H1 (cell line): ENCODE results near the gene MUSTN1. TPM values are rescaled to one million over a fixed set of nuclear protein-coding genes. Genes with fewer than 3 reads are reported as not detected.

ENCODE experiments used
- E2F6 ChIP-seq: IDR thresholded peaks from 2 replicates; pipeline ENCODE4 v1.6.1; 2012; ENCODE audit warnings: inconsistent platforms
- PHF8 ChIP-seq: fragments of 200-600 bp; sonication (generic); conservative IDR thresholded peaks from 2 replicates; pipeline ENCODE4 v1.7.1; 2012; ENCODE audit warnings: low read depth, mild to moderate bottlenecking, inconsistent platforms, low read length, moderate library complexity
- RXRA ChIP-seq: IDR thresholded peaks from 2 replicates; pipeline ENCODE4 v1.6.1; 2011; ENCODE audit warnings: low read depth, mild to moderate bottlenecking, low read length, moderate library complexity; ENCODE audit not compliant: insufficient read depth
- SIRT6 ChIP-seq: IDR thresholded peaks from one replicate; pipeline ENCODE4 v1.7.1; 2012; ENCODE audit warnings: low read length, inconsistent platforms
- TAF7 ChIP-seq: optimal IDR thresholded peaks from 2 replicates; pipeline ENCODE3; 2011; ENCODE audit warnings: low read depth, mild to moderate bottlenecking, inconsistent platforms, low read length, moderate library complexity, borderline replicate concordance
- polyA plus RNA-seq, 7 experiments: library from polyadenylated mRNA; depleted of rRNA in 3 of 7; stranded (reverse) in 5 of 7; unstranded in 2 of 7; fragments of >200 nt in 5 of 7; fragments of 200-250 nt in 2 of 7; gene quantifications; 1 replicate in 5 of 7; 2 replicates in 1 of 7; 4 replicates in 1 of 7; pipeline versions ENCODE4 v1.2.1 to v1.2.3, GENCODE V29; 2011 to 2013; ENCODE audit warnings: missing spikeins in 2 of 7, mixed read lengths in 2 of 7
- total RNA-seq: library from RNA; stranded (reverse); fragmentation: NEBNext Ultra II Directional; extraction: Animal tissue kit (Norgen Biotek cat#: 25700); gene quantifications from 2 replicates; pipeline ENCODE4 v1.2.1, GENCODE V29; 2021

MUSTN1 gene
- total and polyA plus RNA-seq, 2 of the 8 experiments (the other 6 are each of a cell fraction or from before 2014, with no cell fraction given): 1.1 to 2.4 TPM

GRCh38 chr3:52872245-52872644, 37.4 kb upstream of the MUSTN1 start (continued):
- TF ChIP-seq PHF8 (no peak), TAF7 (no peak), RXRA (no peak), E2F6 (no peak), SIRT6 (no peak)
